ENCODE measurements around the gene IL7R.

DNA sequence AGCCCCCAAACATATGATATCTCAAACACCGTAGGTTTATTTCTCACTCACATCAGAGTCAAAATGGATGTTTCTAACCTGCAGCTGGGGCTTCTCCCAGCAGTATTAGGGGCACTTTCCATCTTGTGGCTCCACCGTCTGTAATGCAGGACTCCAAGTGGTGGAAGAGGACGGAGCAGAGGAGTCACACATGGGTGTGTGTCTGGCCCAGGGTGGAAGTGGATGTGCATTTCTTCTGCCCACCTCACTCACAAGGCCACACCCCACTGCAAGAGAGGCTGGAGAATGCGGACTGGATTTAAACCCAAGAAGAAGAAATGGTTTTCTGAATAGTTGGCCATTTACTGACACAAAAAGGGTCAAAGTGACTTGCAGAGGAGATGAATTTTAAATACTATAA, 13.9 kb downstream of the IL7R start:
- TF ChIP-seq, protein P1, sequence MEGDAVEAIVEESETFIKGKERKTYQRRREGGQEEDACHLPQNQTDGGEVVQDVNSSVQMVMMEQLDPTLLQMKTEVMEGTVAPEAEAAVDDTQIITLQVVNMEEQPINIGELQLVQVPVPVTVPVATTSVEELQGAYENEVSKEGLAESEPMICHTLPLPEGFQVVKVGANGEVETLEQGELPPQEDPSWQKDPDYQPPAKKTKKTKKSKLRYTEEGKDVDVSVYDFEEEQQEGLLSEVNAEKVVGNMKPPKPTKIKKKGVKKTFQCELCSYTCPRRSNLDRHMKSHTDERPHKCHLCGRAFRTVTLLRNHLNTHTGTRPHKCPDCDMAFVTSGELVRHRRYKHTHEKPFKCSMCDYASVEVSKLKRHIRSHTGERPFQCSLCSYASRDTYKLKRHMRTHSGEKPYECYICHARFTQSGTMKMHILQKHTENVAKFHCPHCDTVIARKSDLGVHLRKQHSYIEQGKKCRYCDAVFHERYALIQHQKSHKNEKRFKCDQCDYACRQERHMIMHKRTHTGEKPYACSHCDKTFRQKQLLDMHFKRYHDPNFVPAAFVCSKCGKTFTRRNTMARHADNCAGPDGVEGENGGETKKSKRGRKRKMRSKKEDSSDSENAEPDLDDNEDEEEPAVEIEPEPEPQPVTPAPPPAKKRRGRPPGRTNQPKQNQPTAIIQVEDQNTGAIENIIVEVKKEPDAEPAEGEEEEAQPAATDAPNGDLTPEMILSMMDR (IDR thresholded peaks at IDR 0.05) = no peak
- TF ChIP-seq POLR2AphosphoS5 (IDR thresholded peaks at IDR 0.05) (no peak), POLR2A (IDR thresholded peaks at IDR 0.05) (no peak)

All from breast epithelium (tissue), 3 donors.